Stimulated activated CD4-positive, alpha-beta T cell treated with anti-CD3 and anti-CD28 coated beads, Interleukin-15, amount 100 ng/mL, for 1 hour (primary cell): Measurements from ENCODE around the gene PPIAL4G.
"Not testable (repeated sequence)": the region's sequence is repeated elsewhere in the genome, so short reads cannot be mapped to it uniquely, and the experiment has no call there.

Source experiments
- DNase-seq, 2 donors: peaks; one replicate each; pipeline ENCODE4 v3.0.0-alpha.2; 2020; ENCODE audit warnings: low read depth in 1 of 2, low spot score in 1 of 2

PPIAL4G gene

GRCh38 chr1:148483029-148483428 lies at the start of gene PPIAL4G:
PPIAL4G (minus strand) TSS chr1:148483302; CDS start chr1:148483252, 50 bp downstream.
- not testable (repeated sequence) for DNase-seq

DNA sequence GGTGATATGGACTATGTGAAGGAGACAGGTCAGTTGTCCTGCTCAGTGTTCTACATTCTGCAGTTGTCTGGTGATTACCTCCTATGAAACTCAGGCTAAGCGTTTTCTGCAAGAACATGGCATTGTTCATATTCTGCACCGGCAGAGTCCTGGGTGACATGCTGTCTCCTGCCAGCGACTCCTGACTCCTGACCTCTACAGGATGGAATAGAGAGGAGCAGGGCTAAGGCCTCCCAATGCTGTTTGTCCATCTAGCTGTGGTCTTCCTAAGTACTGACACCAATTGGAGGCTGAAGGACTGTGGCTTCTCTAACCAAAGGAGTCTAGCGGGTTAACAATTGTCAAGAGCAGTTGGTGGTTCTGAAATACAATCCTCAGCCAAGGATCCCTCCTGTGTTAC lies 49.1 kb upstream of the PPIAL4G start:
- DNase-seq = not testable (repeated sequence)

- DNase-seq = peak; percentile 35 to 61
Measured at GRCh38 chr1:148529101-148529567, 46.0 kb upstream of the PPIAL4G start.

GRCh38 chr1:148528591-148528990 lies 45.5 kb upstream of the PPIAL4G start:
- not testable (repeated sequence) for DNase-seq

DNA sequence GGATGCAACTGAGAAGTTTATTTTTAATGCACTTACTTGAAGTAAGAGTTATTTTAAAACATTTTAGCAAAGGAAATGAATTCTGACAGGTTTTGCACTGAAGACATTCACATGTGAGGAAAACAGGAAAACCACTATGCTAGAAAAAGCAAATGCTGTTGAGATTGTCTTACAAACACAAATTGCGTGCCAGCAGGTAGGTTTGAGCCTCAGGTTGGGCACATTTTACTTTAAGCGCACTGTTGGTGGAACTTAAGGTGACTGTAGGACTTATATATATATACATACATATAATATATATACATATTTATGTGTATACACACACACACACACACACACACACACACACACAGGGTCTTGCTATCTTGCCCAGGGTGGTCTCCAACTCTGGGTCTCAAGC lies 43.5 kb upstream of the PPIAL4G start:
- DNase-seq = not testable (repeated sequence)

GRCh38 chr1:148523205-148524144 lies 40.4 kb upstream of the PPIAL4G start:
- not testable (repeated sequence) for DNase-seq

- DNase-seq = peak; percentile 70 to 73
Measured at GRCh38 chr1:148522561-148523204, 39.6 kb upstream of the PPIAL4G start.

DNA sequence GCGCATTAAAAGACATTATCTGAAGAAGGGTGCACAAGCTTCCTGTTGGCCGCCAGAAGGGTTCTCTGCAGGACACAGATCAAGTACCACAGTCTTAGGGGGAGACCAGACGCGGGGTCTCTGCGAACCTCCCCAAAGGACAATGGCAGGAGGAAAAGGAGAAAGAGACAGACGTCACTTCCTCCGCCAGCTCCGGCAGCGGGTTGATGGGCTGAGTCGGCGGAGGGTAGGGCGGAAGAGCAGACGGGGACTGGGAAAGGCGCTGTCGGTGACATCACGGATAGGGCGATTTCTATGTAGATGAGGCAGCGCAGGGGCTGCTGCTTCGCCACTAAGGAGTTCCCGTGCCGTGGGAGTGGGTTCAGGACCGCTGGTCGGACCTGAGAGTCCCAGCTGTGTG lies 39.0 kb upstream of the PPIAL4G start:
- DNase-seq = peak; percentile 63 to 69

DNA sequence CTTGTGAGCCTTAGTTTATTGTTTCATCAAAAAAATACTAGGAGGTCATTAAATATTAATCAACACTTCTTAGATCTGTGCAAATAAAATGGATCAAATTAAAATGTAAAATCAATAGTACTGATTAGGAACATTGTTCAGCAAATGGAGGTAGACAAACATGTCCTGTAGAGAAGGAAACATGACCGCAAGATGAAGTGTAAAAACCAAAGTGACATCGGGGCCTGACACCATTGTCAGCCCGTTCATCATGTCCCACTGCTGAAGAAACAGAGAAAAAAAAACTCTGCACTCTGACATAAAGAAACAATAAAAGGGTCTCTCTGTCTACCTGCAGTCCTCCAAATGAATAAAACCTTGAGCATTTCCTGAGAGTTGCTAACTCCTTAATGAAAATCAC lies 31.2 kb upstream of the PPIAL4G start:
- DNase-seq = not testable (repeated sequence)

DNA sequence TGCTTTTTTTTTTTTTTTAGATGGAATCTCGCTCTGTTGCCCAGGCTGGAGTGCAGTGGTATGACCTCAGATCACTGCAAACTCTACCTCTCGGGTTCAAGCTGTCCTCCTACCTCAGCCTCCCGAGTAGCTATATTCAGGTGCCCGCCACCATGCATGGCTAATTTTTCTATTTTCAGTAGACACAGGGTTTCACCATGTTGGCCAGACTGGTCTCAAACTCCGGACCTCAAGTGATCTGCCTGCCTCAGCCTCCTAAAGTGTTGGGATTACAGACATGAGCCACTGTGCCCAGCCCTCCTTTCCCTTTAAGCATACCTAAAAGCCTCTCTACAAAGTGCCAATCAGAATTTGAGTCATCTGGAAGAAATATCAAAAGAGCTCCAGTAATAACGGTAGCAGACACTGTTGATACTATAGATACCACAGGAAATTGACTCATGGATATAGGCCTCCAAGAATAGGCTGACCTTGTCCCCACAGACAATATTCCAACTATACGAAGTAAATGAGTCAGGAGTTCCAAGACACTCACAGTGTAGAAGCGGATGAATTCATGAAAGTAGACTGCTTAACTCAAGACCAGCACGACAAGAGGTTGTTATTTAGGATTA lies 29.6 kb upstream of the PPIAL4G start:
- DNase-seq = not testable (repeated sequence)

DNA sequence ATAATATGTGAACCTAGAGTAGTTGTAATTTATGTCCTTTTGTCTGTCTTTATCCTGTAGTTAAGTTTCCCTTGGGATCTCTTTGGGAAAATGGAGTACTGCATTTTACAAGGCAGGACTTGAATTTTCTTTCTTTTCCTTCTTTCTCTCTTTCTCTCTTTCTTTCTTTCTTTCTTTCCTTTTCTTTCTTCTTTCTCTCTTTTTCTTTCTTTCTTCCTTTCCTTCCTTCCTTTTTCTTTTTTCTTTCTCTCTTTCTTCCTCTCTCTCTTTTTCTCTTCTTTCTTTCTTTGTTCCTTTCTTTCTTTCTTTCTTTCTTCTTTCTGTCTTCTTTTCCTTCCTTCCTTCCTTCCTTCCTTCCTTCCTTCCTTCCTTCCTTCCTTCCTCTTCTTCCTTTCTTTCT lies 10.8 kb upstream of the PPIAL4G start:
- not testable (repeated sequence) for DNase-seq

DNA sequence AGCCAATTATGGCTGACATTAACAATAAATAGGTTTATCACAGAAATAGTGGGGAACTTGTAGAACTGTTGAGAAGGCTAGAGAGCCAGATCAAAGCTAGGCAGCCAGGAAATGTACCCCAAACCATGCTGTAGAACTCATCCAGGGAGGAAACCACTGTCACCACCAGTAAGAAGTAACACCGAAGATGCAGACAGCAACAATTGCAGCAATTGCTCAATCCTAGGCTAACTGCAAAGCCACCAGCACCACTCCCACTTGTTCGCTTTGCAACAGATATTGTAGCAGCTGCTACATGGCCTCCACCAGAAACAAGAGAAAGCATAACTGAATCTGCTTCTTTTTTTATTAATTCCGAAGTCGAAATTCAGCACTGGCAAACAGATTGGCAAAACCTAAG lies 2.0 kb downstream of the PPIAL4G start:
- peak in 1 of 2 donors; percentile 1 for DNase-seq

GRCh38 chr1:148459694-148460093 lies 23.4 kb downstream of the PPIAL4G start:
- DNase-seq = not testable (repeated sequence)

GRCh38 chr1:148458901-148459581 lies 24.1 kb downstream of the PPIAL4G start:
- DNase-seq = peak; percentile 24 to 26

DNA sequence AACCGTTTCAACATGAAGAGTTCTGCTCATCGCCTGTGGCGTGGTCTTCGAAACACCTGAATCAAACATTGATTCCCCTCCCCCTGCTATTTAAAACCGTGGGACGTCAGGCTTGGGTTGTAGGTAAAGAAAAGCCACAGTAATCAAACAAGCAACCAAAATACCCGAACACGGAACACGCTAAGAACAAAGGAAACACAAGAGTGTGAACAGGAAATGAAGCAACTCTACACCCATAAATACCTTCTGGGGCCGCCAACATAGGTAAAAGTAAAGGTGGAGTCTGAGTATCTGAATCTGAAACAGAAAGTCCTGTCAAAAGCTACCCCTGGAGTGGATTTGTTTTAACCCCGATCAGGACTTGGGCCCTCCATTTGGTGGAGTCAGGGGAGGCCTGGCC lies 24.7 kb downstream of the PPIAL4G start:
- peak in 1 of 2 donors; percentile 21 for DNase-seq

GRCh38 chr1:148452845-148453244 lies 30.3 kb downstream of the PPIAL4G start:
- not testable (repeated sequence) for DNase-seq

GRCh38 chr1:148439654-148440325 lies 43.3 kb downstream of the PPIAL4G start:
- not testable (repeated sequence) for DNase-seq

DNA sequence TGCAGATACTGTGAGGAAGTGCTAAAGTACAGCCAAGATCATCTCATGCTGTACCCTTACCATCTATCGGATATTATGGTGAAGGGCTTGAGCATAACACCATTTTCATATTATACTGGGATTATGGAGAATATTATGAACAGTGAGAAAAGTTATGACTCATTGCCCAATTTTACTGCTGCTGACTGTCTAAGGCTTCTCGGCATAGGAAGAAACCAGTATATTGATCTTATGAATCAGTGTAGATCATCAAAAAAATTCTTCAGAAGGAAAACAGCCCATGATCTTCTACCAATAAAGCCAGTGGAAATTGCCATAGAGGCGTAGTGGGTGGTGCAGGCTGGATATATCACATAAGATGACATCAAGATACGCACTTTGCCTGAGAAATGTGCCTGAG lies 47.7 kb downstream of the PPIAL4G start:
- DNase-seq = no peak

DNA sequence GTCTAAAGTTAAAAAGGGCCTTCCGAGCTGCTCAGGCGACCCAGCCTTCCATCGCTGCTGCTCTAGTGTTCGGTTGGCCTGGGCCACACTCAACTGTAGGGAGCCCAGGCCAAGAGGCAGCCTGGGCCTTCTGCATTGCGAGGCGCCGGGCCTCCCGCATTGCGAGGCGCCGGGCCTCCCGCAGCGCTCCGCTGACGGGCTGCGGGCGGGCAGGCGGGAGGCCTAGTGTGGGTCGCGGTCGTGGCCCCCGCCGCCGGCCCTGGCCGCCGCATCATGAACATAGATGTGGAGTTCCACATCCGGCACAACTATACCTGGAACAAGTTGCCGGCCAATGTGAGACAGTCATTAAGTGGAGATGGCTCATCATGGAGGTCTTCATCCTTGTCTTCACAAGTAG lies 48.3 kb downstream of the PPIAL4G start:
- no peak for DNase-seq

- DNase-seq = not testable (repeated sequence)
Measured at GRCh38 chr1:148432916-148433317, 50.2 kb downstream of the PPIAL4G start.
